ENCODE data around the gene RASGRF1. TPM values are rescaled to one million over a fixed set of nuclear protein-coding genes. Genes with fewer than 3 reads are reported as not detected.

RASGRF1 gene
- total RNA-seq, 1 donor from 2014 or later = 11.4 TPM

DNA sequence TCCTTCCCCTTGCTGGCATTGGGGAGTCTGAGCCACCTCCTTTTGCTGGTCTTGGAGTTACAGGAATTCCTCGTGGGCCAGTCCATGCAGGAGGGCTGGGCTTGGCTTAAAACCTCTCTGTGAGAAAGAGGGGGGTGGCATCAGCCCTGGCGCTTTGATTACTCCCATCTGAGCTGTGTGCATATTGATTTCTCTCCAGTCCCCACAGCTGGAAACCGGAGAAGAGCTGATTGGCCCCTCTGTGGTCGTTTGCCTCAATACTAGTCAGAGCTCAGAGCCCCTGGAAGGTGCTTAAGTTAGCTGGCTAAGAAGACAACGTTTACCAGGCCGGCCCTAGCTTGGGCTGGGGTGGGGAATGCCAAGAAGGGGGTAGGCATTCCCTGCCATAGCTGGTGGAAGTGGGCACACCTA is 4.0 kb upstream of the RASGRF1 start:
- DNase-seq = no peak
- Mint-ChIP-seq H3K4me1 (peaks cover 17% of the 10 kb centered on the region), H3K4me3 (no peak overlapping the region), H3K27ac (no peak overlapping the region), H3K36me3 (ENCODE audit: low read depth) (no peaks in the 10 kb centered on the region), H3K27me3 (peaks cover 45% of the 10 kb centered on the region), H3K9me3 (no peaks in the 10 kb centered on the region)
- ChIA-PET POLR2A (interaction anchor here (0.6 kb wide), 1 partner anchor 221 kb away, joined by 3 read pairs; no protein-coding TSS in a partner anchor), CTCF (interaction anchor here (0.9 kb wide), 1 partner anchor 90 kb away, joined by 4 read pairs; no protein-coding TSS in a partner anchor)
- no peak for ATAC-seq (ENCODE audit: low read depth)
- TF ChIP-seq, protein P1, sequence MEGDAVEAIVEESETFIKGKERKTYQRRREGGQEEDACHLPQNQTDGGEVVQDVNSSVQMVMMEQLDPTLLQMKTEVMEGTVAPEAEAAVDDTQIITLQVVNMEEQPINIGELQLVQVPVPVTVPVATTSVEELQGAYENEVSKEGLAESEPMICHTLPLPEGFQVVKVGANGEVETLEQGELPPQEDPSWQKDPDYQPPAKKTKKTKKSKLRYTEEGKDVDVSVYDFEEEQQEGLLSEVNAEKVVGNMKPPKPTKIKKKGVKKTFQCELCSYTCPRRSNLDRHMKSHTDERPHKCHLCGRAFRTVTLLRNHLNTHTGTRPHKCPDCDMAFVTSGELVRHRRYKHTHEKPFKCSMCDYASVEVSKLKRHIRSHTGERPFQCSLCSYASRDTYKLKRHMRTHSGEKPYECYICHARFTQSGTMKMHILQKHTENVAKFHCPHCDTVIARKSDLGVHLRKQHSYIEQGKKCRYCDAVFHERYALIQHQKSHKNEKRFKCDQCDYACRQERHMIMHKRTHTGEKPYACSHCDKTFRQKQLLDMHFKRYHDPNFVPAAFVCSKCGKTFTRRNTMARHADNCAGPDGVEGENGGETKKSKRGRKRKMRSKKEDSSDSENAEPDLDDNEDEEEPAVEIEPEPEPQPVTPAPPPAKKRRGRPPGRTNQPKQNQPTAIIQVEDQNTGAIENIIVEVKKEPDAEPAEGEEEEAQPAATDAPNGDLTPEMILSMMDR (IDR thresholded peaks at IDR 0.05) = no peak
- intact Hi-C loops (cut with micrococcal nuclease) = no loop called here

DNA sequence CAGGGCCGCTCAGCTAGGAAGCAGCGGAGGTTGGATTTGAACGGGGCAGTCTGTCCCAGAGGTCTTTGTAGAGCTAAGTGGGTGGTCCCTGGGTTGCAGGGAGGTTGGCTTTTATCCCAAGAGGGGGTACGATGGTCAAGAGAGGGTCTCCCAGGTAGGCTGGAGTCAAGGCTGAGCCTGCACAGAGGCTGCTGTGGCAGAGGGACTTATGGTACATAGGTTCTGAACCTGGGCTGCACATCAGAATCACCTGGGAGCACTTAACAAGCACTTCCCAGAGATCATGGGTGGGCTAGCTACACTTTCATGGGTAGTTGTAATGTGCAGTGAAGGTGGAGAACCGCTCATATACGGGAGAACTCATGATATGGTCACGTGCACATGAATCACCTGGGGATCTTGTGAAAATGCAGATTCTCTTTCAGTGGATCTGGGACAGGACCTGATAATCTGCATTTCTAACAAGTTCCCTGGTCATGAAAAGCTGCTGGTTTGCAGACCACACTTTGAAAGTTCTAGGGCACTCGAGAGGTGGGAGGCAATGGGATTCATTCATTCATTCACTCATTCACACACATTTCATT is 2.9 kb upstream of the RASGRF1 start:
- H3K4me1 Mint-ChIP-seq = peaks cover 17% of the 10 kb centered on the region

GRCh38 chr15:79092382-79092781 is 1.8 kb upstream of the RASGRF1 start:
- intact Hi-C loops (cut with micrococcal nuclease) = no loop called here
- H3K27ac Mint-ChIP-seq = peak overlapping the region; percentile 6
- no peaks in the 10 kb centered on the region for H3K9me3 Mint-ChIP-seq
- peaks cover 53% of the 10 kb centered on the region for H3K27me3 Mint-ChIP-seq
- H3K4me1 Mint-ChIP-seq = peaks cover 17% of the 10 kb centered on the region
- no peak for ATAC-seq (ENCODE audit: low read depth)
- no peak for DNase-seq
- no peak overlapping the region for H3K4me3 Mint-ChIP-seq
- ChIA-PET CTCF (no interaction called here), POLR2A (no interaction called here)
- TF ChIP-seq, protein P1 (IDR thresholded peaks at IDR 0.05) = no peak
- no peaks in the 10 kb centered on the region for H3K36me3 Mint-ChIP-seq (ENCODE audit: low read depth)

More for the DNA sequence above, 2.9 kb upstream of the RASGRF1 start:
- no peak for ATAC-seq (ENCODE audit: low read depth)
- TF ChIP-seq, protein P1 (IDR thresholded peaks at IDR 0.05) = no peak
- Mint-ChIP-seq H3K27ac (no peak overlapping the region), H3K27me3 (peaks cover 52% of the 10 kb centered on the region), H3K9me3 (no peaks in the 10 kb centered on the region), H3K4me3 (no peak overlapping the region), H3K36me3 (ENCODE audit: low read depth) (no peaks in the 10 kb centered on the region)
- intact Hi-C loops (cut with micrococcal nuclease) = no loop called here
- CTCF ChIA-PET = no interaction called here
- no peak for DNase-seq
- POLR2A ChIA-PET = no interaction called here

DNA sequence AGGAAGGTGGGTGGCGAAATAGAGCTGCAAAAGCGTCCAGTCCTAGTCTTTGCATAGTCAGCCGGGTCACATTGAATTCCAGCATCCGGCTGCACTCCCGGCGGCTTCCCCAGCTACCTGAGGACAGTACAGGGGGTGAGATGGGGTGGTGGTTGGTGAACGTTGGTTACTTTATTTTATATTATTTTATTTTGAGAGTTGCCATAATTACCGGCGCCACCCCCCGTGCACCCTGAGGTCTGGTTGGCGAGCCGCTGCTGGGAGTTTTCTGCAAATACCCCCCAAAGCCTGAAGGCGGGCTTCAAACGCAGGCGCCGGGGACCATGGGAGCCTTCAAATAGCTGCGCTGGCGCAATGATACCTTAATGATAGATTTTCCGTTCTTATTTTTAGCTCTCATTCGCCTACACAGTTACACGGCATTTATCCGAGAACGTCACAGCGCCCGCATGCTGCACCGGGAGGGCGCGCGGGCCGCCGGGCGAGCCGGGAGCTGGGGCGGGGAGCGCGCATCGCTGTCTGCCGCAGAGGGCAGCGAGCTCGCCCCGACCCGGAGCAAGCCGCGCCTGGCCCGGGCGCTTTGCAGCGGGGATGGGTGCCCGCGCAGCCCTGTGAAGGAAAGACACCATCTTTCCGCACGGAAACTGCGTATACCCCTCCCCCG is 756 bp upstream of the RASGRF1 start:
- H3K36me3 Mint-ChIP-seq (ENCODE audit: low read depth) = no peaks in the 10 kb centered on the region
- ATAC-seq (ENCODE audit: low read depth) = peak; percentile 56
- H3K27me3 Mint-ChIP-seq = peaks cover 54% of the 10 kb centered on the region
- H3K4me3 Mint-ChIP-seq = peak overlapping the region; percentile 70
- H3K4me1 Mint-ChIP-seq = peaks cover 17% of the 10 kb centered on the region
- TF ChIP-seq, protein P1 (IDR thresholded peaks at IDR 0.05) = no peak
- no peak for DNase-seq
- no peak overlapping the region for H3K27ac Mint-ChIP-seq
- ChIA-PET POLR2A (interaction anchor here (0.6 kb wide), 1 partner anchor 27 kb away, joined by 3 read pairs; no protein-coding TSS in a partner anchor), CTCF (no interaction called here)
- no peaks in the 10 kb centered on the region for H3K9me3 Mint-ChIP-seq
- intact Hi-C loops (cut with micrococcal nuclease) = no loop called here

- peak overlapping the region; percentile 70 for H3K4me3 Mint-ChIP-seq
- peaks cover 52% of the 10 kb centered on the region for H3K27me3 Mint-ChIP-seq
- no peak for ATAC-seq (ENCODE audit: low read depth)
- ChIA-PET CTCF (no interaction called here), POLR2A (no interaction called here)
- H3K4me1 Mint-ChIP-seq = peaks cover 17% of the 10 kb centered on the region
- DNase-seq = no peak
- H3K27ac Mint-ChIP-seq = no peak overlapping the region
- H3K36me3 Mint-ChIP-seq (ENCODE audit: low read depth) = no peaks in the 10 kb centered on the region
- TF ChIP-seq, protein P1 (IDR thresholded peaks at IDR 0.05) = no peak
- H3K9me3 Mint-ChIP-seq = no peaks in the 10 kb centered on the region
- intact Hi-C loops (cut with micrococcal nuclease) = no loop called here
These were observed 592 bp downstream of the RASGRF1 start for GRCh38 chr15:79089890-79090486.

Data from activated B cell treated with CpG ODN at 0.5 μM for 24 hours (primary cell).